Astrocyte of the spinal cord (primary cell): ENCODE data around the gene GNAI3.

ENCODE experiments used
- DNase-seq: peaks from one replicate; pipeline ENCODE4 v3.0.0; 2011; ENCODE audit warnings: low read depth, low spot score
- H3K4me3 ChIP-seq: 2 replicates; pipeline ENCODE4 v1.5.1; 2011; ENCODE audit warnings: low read depth, mild to moderate bottlenecking, low read length, moderate library complexity
- CTCF ChIP-seq: IDR thresholded peaks from 2 replicates; pipeline ENCODE4 v1.5.1; 2012; ENCODE audit warnings: low read depth, mild to moderate bottlenecking, low read length, inconsistent platforms
- in situ Hi-C: cut with HindIII; loops from 2 replicates; pipeline ENCODE4 v1.10.0; 2017; ENCODE audit warnings: low sequenced_read_pairs

The GNAI3 gene

GRCh38 chr1:109503935-109504334, 44.5 kb upstream of the GNAI3 start:
- in situ Hi-C loops = no loop called here
- TF ChIP-seq CTCF = no peak
- H3K4me3 ChIP-seq = no peak overlapping the region
- no peak for DNase-seq

- no peak for DNase-seq
- TF ChIP-seq CTCF = no peak
- in situ Hi-C loops = no loop called here
- no peak overlapping the region for H3K4me3 ChIP-seq
Measured at GRCh38 chr1:109504974-109505373, 43.4 kb upstream of the GNAI3 start.

- no peak for DNase-seq
- no peak overlapping the region for H3K4me3 ChIP-seq
- in situ Hi-C loops = no loop called here
- no peak for TF ChIP-seq CTCF
Measured at GRCh38 chr1:109508001-109508872, 40.2 kb upstream of the GNAI3 start.

GRCh38 chr1:109508873-109509175, 39.6 kb upstream of the GNAI3 start:
- DNase-seq = no peak
- in situ Hi-C loops = no loop called here
- peak overlapping the region; percentile 55 for H3K4me3 ChIP-seq
- no peak for TF ChIP-seq CTCF

- TF ChIP-seq CTCF = no peak
- DNase-seq = peak; percentile 19
- peak within 1 kb of the TSS; percentile 55 for H3K4me3 ChIP-seq
- in situ Hi-C loops = no loop called here
Measured at GRCh38 chr1:109509176-109510134, 39.0 kb upstream of the GNAI3 start, which contains the start of gene AMIGO1. TSS of gene AMIGO1 (minus strand) at chr1:109509727. CDS start at chr1:109508912, 815 bp downstream.

- no peak overlapping the region for H3K4me3 ChIP-seq
- DNase-seq = no peak
- no peak for TF ChIP-seq CTCF
- in situ Hi-C loops = no loop called here
Measured at GRCh38 chr1:109513110-109513710, 35.2 kb upstream of the GNAI3 start.
